HG02763 (cell line): ENCODE results near the gene NCAPD2.
"Not testable (repeated sequence)": the region's sequence is repeated elsewhere in the genome, so short reads cannot be mapped to it uniquely, and the experiment has no call there.

Experiments
- ATAC-seq: cut with Tn5 transposase; IDR thresholded peaks from one replicate; pipeline ENCODE4 v1.9.1; 2021; ENCODE audit warnings: mild to moderate bottlenecking, moderate library complexity; ENCODE audit not compliant: unreplicated experiment

The NCAPD2 gene

DNA sequence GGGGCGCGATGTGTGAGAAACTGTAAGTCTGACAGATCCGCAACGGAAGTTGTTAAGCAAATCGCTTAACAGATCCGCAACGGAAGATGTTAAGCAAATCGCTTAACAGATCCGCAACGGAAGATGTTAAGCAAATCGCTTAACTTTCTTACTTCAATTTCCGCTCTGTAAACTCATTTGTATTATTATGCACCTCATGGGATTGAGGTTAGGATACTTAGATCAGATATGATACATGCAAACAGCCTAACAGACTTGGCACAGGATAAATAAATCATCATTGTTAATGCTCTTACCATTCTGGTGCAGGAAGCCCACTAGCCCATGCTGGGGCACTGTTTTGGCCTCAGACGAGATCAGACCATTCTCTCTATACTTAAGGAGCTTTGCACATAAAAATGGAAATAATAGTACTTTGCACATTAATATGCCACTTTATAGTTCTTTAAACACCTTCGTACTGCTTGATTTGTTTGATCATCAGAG lies 399 bp downstream of the NCAPD2 start:
- no peak for ATAC-seq

DNA sequence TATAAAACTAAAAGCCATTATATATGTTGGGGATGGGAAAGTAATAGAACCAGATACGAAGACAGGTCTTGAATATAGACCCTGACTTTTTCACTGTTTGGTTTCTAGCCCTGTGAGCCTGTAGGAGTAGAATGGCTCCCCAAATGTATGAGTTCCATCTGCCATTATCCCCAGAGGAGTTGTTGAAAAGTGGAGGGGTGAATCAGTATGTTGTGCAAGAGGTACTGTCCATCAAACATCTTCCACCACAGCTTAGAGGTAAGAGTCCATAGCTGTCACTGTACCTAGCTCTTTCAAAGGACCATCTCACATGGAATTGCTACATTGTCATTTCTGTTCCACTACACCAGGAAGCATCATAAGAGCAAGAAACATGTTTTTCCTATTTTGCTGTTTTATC lies 1.1 kb downstream of the NCAPD2 start:
- ATAC-seq, result no peak

DNA sequence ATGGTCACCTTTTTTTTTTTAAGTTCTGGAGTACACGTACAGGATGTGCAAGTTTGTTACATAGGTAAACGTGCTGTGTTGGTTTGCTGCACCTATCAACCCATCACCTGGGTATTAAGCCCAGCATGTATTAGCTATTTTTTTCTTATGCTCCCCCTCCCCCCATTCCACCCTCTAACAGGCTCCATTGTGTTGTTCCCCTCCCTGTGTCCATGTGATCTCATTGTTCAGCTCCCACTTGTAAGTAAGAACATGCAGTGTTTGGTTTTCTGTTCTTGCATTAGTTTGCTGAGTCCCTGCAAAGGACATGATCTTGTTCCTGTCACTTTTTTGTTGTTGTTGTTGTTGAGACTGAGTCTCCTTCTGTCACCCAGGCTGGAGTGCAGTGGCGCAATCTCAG lies 3.4 kb downstream of the NCAPD2 start:
- not testable (repeated sequence) for ATAC-seq

DNA sequence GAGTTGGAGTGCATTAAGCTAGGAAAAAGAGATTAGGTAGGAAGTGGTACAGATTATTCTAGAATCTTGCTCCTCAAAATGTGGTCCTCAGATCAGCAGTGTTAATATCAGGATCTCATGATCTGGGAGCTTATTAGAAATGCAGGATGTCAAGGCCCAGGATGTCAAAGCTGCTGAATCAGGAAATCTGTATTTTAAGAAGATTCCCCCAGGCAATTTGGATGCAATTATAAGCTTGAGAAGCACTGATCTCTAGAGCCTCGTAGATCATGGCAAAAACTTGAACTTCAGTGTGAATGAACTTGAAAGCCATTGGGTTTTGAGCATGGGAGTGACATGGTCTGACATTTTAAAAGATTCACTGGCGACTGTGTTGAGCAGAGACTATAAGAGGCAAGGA lies 6.6 kb downstream of the NCAPD2 start:
- ATAC-seq, result no peak

DNA sequence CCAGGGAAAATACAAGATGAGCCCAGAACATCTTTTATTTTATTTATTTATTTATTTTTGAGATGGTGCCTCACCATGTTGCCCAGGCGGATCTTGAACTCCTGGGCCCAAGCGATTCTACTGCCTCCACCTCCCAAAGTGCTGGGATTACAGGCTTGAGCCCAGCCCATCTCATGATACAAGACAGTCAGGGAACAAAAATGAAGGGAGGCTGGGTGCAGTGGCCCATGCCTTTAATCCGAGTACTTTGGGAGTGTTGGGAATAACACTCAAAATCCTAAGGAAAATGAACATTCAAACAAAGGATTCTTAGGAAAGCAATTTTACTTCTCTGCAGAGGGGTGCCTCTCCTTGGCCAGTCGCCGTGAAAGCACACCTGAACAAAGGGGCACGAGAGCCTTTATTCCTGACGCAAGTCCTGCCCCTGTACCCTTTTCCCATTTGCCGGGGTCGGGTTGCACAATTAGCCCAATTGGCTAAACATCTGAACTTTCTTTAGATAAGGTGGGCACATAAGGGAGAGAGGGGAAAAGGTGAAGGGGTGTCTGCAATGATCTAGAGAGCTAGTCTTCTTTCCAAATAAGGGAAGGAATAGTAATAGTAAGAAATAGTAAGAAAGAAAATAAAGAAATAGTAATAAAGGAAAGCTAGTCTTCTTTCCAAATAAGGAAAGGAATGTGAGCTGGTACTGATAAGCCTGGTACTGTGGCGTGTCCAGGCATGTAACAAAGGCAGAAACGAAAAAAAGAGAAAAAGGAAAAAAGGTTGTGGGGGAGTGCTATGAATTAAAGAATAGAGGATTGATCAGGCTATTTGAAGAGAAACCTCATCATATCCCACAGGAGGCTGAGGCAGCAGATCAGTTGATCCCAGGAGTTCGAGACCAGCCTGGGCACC lies 13.4 kb downstream of the NCAPD2 start:
- no peak for ATAC-seq

DNA sequence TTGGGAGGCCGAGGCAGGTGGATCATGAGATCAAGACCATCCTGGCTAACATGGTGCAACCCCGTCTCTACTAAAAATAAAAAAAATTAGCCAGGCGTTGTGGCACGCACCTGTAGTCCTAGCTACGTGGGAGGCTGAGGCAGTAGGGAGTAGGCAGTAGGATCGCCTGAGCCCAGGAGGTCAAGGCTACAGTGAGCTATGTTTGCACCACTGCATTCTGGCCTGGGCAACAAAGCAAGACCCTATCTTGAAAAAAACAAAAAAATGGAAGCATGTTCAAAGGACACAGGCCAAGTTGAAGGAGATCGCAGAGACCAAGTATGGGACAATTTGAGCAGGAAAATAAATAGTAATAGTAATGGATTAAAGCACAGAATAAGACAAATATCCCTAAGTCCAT lies 14.2 kb downstream of the NCAPD2 start:
- ATAC-seq, result no peak

DNA sequence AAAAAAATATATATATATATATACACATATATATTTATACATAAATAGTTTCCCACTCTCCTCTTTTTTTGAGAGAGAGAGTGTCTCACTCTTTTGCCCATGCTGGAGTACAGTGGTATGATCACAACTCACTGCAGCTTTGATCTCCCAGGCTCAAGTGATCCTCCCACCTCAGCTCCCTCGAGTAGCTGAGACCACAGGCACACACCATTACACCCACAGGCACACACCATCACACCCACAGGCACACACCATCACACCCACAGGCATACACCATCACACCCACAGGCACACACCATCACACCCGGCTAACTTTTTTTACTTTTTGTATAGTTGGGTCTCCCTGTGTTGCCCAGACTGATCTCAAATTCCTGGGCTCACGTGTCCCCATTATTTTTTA lies 26.3 kb downstream of the NCAPD2 start:
- no peak for ATAC-seq

DNA sequence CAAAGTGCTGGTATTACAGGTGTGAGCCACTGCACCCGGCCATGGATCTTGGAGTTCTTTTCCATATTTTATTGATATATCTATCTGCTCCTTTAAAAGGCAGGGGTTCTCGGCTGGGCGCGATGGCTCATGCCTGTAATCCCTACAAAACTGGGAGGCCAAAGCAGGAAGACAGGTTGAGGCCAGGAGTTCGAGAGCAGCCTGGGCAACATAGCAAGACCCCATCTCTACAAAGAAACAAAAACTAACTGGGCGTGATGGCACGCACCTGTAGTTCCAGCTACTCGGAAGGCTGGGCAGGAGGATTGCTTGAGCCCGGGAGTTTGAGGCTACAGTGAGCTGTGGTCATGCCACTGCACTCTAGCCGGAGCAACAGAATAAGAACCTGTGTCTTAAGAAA lies 28.3 kb downstream of the NCAPD2 start:
- no peak for ATAC-seq

DNA sequence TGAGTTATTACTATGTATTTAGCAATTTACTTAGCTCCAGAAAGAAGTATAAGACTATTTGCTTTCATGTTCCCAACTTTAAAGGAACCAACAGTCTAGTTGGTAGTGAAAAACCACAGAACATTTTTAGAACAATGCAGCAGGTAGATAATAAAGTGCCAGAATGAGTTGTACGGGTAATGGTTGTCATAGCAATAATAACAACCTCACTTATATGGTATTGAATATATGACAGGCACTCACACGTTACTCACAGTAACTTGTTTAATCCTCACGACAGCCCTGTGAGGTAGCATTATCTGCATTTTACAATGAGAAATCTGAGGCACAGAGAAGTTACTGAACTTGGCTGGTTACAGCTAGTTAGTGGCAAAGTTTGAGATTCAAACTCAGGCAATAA lies 29.8 kb downstream of the NCAPD2 start:
- no peak for ATAC-seq

DNA sequence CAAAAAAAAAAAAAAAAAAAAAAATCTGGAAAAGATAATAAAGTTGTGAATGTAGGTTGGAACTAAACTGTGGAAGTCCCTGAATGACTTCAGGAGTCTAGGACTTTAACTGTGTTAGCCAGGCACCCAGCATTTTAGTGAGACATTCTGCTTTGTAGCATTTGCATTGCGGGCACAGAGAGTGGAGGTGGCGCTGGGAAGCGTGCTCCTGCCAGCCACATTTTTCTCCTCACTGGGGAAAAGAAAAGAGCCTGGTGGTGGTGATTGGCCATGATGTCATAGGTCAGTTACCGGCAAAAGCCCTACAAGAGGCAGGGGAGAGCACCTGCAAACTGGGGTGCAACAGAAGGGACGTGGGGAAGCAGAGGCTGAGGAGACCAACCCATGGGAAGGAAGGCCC lies 30.7 kb downstream of the NCAPD2 start:
- ATAC-seq, result no peak

DNA sequence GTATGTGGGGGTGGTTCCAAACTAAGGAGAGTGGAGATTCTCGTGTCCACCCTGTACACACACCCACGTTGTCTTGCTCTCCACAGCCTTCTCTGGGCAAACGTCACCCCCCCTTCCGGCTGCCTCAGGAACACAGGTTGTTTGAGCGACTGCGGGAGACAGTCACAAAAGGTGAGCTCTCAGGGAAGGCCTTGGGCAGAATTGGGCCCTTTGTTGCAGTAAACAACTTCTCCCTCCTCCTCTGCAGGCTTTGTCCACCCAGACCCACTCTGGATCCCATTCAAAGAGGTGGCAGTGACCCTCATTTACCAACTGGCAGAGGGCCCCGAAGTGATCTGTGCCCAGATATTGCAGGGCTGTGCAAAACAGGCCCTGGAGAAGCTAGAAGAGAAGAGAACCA lies 32.3 kb downstream of the NCAPD2 start:
- no peak for ATAC-seq

DNA sequence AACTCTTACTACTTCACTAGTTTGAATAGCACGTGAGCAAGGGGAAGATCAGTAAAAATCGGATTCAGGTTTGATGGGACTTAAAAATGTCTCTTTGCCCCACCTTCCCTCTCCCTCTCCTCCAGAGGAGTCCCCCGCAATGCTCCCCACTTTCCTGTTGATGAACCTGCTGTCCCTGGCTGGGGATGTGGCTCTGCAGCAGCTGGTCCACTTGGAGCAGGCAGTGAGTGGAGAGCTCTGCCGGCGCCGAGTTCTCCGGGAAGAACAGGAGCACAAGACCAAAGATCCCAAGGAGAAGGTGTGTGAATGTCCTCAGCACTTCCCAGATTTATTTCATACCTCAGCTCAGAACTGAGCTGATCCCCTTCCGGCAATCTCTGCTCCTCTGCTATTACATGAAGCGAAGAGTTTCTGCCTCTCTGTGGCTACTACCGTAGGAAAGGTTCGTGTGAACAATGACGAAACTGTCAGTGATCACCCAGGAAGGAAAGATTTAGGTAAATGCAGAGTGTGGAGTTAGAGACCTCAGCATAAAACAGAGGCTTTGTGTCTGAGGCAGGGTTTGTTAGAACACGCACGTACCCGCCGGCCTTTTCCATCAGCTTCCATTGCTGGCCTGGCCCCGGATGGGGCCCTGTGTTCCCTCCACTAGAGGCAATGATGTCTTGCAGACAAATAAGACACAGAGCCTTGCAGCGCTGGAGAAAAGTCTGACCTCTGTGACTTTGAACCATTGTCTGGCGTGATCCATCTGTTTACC lies 33.0 kb downstream of the NCAPD2 start:
- ATAC-seq, result no peak

DNA sequence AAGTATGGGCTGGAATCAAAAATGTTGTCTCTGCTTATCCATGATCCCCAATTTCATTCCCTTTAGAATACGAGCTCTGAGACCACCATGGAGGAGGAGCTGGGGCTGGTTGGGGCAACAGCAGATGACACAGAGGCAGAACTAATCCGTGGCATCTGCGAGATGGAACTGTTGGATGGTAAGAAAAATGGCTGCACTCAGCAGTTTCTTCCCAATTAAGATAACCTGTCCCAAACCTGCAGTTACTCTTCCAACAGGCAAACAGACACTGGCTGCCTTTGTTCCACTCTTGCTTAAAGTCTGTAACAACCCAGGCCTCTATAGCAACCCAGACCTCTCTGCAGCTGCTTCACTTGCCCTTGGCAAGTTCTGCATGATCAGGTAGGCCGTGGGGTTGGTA lies 33.8 kb downstream of the NCAPD2 start:
- ATAC-seq, result no peak

DNA sequence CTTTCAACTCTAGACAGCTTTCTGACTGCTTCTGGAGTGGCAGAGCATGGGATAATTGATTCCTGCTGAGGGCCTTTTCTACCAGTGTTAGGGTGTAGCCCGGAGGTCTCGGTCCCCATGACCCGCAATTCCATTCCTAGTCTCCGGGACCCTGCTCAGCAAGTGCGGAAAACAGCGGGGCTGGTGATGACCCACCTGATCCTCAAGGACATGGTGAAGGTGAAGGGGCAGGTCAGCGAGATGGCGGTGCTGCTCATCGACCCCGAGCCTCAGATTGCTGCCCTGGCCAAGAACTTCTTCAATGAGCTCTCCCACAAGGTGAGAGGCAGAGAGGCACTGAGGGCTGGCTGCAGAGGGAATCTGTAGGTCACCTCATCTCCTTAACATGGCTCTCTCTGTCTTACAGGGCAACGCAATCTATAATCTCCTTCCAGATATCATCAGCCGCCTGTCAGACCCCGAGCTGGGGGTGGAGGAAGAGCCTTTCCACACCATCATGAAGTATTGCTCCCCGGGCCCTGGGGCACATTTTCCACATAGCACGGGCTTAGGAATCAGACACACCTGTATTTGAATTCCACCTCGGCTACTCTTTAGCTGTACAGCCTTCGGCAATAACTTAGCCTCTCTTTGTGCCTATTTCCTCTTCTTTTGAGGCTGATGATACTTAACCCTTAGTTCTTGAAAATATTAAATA lies 34.8 kb downstream of the NCAPD2 start:
- no peak for ATAC-seq

DNA sequence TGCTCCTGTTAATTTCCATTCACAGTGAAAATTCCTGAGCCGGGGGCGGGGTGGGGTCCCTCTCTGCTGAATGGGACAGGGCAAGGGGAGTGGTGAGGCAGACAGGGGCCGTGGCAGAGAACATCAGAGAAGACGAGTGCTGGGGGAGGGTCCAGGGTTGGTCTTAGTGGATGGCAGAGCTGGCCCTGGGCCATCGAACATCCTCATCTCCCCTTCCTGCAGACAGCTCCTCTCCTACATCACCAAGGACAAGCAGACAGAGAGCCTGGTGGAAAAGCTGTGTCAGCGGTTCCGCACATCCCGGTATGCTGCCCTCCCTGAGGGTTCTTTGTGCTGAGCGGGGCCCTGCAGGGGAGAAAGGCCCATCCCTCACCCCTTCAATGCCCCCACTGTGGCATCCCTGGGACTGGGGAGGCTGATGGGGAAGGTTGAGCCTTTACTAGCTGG lies 35.4 kb downstream of the NCAPD2 start:
- no peak for ATAC-seq

DNA sequence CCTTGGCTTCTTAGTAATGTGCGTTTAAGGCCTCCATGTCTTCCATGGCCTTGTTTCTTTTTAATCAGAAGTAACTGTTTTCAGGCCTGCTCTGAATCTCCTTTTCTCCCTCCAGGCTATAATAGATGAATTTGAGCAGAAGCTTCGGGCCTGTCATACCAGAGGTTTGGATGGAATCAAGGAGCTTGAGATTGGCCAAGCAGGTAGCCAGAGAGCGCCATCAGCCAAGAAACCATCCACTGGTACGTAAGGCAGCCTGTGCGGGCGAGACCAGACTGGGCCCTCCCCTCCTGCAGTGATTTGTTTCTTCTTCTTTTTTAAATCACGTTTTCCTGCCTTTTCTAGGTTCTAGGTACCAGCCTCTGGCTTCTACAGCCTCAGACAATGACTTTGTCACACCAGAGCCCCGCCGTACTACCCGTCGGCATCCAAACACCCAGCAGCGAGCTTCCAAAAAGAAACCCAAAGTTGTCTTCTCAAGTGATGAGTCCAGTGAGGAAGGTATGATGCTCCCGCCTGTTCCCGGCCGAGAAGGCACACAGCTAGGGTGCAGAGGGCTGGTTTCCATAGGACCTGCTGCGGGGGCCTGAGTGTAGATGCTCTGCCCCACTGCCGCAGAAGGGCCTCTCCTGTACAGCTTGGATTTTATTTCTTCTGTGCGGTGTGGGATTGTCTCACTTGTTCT lies 36.8 kb downstream of the NCAPD2 start:
- no peak for ATAC-seq

DNA sequence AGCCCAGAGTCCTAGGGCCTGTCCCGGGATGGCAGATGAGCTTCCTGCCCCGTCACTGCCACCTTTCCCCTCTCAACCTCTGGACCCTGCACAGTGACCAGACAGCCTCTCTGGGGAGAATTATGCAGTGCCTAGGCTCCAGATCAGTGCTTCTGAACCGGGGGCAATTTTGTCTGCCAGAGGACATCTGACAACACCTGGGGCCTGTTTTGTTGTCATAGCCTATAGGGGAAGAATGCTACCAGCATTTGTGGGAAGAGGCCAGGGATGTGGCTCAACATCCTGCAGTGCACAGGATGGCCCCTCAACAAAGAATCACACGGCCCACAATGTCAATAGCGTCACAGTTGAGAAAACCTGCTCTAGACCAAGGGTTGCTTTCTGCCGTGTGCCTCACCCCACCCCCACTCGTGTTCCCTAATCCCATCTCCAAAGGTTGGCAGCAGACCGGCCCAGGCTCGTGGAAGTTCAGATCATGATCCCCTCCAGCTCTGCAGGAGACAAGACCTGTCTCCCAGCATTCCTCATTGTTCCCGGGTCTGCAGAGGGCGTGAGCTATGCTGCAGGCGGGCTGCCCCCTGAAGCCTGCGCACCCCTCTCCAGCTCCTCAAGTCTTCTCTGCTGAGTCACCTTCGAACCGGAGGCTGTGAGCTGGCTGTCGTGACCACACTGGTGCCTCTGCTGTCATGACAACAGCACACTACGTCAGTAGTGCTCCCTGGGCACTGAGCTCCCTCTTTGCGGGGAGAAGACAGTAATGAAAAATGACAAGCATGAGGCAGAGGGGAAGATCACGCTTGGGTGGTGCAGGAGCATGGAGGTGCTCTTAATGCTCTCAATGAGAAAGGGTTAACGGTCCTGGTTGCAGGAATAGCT lies 38.4 kb downstream of the NCAPD2 start:
- no peak for ATAC-seq

DNA sequence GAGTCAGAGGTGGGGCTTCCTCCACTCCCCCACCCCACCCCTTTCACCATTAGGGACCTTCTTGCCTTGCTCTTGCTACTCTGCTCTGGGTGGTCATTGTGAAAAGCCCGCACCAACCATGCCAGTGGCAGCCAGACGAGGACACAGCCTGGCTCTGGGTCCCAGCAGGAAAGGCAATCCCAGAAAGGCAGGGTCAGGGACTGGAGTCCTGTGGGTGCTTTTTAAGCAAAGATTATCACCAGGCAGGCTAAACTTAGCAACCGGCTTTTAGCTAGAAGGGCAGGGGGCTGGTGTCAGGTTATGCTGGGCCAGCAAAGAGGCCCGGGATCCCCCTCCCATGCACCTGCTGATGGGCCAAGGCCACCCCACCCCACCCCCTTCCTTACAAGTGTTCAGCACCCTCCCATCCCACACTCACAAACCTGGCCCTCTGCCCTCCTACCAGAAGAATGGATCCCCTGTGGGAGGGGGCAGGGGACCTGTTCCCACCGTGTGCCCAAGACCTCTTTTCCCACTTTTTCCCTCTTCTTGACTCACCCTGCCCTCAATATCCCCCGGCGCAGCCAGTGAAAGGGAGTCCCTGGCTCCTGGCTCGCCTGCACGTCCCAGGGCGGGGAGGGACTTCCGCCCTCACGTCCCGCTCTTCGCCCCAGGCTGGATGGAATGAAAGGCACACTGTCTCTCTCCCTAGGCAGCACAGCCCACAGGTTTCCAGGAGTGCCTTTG lies 39.2 kb downstream of the NCAPD2 start:
- peak; percentile 4 for ATAC-seq

DNA sequence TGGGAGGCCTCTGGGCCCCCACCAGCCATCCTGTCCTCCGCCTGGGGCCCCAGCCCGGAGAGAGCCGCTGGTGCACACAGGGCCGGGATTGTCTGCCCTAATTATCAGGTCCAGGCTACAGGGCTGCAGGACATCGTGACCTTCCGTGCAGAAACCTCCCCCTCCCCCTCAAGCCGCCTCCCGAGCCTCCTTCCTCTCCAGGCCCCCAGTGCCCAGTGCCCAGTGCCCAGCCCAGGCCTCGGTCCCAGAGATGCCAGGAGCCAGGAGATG lies 39.7 kb downstream of the NCAPD2 start:
- peak; percentile 7 for ATAC-seq
